HG03342 (cell line): ENCODE data around the gene SNX10.

Experiments used
- ATAC-seq: cut with Tn5 transposase; IDR thresholded peaks from one replicate; pipeline ENCODE4 v1.9.1; 2021; ENCODE audit warnings: mild to moderate bottlenecking, moderate library complexity; ENCODE audit not compliant: unreplicated experiment

The SNX10 gene

DNA sequence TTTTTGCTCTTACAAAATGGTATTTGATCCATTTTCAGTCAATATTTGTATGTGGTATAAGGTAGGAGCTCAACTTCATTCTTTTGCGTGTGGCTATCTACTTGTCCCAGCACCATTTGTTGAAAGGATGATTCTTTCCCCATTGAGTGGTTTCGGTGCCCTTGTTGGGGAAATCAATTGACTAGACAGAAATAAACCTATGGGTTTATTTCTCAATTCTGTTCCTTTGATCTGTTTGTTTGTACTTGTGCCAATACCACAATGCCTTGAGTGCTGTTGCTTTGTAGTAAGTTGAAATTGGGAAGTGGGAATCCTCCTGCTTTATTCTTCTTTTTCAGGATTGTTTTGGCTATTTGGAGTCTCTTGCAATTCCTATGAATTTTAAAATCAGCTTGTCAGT is 41.0 kb downstream of the SNX10 start:
- no peak for ATAC-seq

DNA sequence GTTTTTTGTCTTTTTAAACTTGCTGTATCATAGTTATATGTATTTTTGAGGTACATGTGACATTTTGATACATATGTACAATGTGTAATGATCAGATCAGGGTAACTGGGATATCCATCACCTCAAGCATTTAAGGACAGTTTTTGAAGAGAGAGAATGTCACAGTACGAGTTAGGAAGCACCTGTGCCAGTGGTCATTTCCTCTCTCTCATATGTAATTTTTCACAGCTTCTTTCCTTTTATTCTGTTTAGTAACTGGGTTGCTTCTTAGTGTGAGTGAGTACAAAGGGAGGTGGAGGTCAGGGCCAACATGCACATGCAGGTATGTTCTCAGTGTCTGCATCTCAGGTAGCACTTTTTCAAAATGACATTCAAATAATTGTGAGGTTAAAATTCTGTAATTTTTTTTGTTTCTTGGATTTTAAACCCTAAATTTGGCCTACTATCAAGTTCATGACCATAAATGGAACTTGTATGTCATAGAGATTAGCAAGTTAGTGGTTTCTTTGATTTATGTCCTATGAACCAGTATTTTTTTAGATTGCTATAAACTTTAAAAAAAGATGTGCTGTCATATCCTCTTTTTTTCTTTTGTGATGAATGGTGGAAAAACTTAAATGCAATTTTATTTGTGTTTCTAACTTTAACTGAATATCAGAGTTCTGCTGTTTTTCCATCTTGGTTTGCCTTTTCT is 42.7 kb downstream of the SNX10 start:
- ATAC-seq, result no peak

DNA sequence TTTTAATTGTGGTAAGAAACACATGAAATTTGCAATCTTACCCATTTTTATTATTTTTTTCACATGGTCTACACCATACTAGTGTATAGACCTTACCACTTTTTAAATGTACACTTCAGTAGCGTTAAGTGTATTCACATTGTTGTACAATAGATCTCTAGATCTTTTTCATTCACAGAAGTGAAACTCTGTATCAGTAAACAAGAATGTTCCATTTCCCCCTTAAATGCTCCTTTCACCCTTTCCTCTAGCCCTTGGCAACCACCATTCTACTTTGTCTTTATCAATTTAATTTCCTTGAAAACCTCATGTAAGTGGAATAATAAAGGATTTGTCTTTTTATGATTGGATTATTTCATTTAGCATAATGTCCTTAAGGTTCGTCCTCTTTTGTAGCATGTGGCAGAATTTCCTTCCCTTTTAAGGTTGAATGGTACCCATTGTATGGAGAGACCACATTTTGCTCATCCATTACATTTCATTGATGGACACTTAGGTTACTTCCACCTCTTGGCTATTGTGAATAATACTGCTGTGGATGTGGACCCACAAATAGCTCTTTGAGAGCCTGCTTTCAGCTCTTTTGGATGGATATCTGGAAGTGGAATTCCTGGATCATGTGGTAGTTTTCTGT is 45.7 kb downstream of the SNX10 start:
- no peak for ATAC-seq

DNA sequence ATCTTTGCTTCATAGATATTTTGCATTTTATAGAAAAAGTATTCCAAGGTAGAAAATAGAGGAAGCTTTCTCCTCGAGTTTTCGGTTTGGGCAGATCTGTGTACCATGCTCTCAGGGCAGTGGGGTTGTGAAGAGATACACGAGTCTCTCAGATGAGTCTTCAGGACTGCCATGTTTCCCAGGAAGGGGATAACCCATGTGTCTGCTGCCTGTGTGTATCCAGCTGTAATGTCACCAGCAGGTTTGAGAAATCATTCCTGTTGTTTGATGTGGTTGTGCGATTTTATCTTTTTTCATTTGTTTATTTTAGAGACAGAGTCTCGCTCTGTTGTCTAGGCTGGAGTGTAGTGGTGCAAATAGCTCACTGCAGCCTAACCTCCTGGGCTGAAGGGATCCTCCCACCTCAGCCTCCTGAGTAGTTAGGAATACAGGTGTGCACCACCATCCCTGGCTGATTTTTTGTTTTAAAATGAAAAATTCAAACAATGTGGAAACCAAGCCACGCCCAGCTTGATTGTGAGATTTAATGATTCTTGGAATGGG is 48.9 kb downstream of the SNX10 start:
- ATAC-seq, result no peak

DNA sequence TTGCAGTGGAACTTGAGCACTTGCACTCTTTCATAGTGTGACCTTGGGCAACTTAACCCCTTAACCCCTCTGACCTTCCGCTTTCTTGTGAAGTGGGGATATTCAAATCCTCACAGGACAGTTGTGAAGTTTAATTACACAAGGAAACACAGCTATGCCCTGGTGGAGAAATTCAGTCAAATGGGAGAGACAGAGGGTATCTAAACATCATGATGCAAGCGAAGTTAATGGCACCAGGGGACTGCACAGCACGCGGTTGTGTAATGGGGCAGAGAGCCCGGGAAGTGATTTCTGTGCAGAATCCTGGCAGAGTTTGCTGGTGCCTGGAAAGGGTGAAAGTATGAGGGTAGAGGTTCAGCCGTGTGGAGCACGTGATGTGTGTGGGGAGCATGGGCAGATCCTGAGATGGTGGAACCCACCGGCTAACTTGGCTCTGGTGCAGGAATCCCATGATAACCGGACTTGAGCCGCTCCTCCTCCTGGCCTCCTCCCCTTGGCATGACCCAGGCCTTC is 51.7 kb downstream of the SNX10 start:
- no peak for ATAC-seq

DNA sequence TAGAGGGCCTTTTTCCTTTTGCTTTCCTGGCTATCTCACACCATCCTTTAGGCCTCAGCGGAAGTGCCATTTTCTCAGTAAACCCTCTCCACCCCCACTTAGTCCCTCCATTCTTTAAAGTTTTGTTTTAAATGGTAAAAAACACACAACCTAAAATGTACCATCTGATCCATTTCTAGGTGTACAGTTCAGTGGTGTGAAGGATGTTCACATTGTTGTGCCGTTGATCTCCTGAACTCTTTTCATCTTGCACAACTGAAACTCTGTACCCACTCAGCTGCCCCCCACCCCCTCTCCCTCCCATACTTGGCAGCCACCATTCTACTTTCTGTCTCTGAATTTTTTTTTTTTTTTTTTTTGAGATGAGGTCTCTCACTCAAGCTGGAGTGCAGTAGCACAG is 52.2 kb downstream of the SNX10 start:
- no peak for ATAC-seq

DNA sequence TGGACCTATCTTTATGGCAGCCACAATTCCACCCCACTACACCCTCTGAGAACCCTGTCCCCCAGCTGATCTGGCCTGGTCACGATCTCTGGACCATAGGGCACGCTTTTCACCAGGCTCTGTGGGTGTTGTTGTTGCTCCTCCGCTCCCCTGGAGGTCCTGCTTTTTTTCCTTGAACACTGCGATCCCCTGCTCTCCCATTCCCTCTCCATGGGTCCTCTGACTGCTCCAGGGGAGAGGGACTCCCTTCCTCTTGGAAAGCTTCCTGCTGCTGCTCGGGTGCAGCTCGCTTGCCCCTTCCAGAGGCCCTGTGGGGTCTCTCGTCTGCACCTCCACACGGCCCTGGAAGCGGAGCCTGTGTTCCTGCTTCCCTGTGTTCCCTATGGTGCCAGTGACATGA is 53.5 kb downstream of the SNX10 start:
- no peak for ATAC-seq

DNA sequence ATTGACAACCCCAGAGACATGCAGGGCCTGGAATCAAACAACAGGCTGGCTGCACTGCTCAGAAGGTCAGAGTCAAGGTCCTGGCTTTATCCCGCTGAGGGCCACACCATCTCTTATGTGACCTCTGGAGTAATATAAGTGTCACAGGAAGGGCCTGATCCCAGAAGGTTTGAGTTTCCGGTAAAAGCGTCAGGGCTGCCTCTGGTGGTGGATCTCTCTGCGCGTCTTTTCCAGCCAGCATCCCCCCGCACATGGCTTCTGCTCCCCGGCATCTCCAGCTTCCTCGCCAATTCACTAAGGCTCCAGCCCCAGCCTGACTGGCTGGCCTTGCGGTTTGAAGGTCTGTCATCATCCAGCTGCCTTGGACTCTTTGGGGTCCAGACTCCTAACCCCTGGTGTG is 54.2 kb downstream of the SNX10 start:
- no peak for ATAC-seq

DNA sequence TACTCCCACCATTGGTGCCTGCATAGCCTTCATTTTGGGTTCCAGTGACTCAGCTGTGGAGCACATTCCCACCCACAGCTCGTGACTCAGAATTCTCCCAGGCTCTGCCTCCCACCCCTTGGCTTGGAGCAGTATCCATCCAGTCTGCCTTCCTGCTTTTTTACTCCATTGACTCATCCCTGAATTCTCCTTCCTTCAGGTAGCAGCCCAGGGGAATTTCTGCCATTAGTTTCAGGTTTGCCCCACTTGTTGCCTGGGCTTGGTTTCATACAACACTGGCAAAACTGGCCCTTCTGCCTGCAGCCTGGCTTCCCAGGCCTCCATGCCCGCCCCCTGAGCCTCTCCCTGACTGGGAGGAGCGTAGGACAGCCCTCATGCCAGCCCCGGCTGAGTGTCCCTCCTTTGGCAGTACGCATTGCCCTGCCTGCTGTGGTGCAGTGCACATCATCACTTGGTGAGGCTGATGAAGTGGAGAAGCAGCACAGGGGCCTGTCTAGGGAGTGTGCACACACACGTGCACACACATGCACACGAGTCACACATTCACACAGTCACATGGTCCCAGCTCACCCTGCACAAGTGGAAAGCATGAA is 55.0 kb downstream of the SNX10 start:
- ATAC-seq, result no peak

DNA sequence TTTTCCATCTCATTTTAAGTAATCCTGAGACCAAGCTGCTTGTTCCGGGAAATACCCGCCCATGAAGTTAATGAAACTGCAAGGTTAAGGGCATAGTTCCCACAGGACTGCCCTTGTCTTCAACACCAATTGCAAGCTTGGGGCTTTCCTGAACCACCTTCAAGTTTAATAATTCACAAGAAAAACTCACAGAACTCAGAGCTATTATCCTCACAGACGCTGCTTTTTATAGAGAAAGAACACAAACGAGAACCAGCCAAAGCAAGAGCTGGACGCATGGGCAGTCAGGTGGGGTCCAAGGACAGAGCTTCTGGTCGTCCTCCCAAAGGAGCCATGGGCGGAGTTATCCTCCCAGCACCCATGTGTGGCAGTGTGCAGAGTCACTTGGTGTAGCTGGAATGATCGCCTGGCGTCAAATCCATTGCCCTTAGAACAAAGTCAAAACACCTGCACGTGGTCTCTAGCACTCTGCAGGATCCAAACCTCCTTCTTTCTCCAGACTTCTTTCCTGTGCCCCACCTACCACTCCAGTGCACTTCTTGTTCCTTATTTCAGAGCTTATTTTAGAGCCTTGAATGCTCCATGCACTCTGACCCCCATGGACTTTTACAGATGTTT is 56.7 kb downstream of the SNX10 start:
- ATAC-seq, result peak; percentile 68

DNA sequence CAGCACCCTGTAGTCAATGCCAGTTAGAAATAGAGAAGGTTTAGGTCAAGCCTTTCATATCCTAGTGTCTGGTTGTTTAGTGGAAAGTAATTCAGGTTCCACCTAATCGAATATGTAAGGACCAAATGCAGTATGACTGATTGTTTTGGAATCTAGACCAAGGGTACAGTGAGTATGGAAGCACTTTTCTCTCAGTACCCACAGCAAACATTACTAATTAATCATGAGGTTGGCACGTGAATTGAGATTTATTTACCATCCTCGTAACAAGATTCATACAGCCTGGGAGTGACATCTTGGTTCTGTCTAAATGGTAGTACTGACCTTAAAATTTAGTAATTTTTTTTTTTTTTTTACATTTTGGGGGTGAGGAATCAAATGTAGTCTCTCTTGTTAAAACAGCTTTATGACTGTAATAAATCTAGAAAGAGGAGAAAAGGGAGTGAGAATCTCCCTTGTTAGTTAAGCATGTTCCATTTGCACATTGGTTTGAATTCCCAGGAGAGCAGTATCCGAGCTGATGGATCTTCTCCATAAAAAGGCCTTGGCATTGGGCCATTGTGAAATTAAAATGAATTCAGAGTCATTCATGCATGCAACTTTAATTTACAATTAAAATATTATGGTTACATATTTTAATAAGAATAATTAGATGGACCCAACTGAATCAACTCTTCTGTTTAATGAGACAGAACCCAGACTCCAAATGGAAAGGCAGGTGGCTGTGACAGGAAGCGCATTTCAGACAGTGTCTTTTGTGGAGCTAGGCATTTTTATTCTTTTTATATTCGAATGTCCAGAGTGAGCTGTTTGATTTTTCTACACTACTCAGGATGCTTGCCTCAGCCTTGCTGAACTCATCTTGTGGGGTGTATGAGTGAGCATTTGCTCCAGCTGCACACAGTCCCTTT is 57.6 kb downstream of the SNX10 start:
- no peak for ATAC-seq

DNA sequence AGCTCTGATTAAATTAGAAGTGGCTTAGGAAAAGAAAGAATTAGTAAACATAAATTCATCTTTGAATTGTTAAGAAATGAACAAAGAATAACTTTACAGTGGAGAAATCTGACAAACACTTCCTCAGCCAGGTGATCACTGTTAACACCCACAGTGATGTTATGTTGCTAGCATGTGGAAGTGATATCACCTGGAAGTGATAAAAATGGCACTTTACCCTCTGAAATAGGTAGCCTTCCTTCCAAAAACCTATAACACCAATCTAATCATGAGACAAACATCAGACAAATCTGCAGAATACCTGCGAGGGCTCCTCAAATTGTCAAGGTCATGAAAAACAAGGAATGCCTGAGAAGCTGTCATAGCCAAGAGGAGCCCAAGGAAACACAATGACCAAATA is 59.5 kb downstream of the SNX10 start:
- no peak for ATAC-seq

DNA sequence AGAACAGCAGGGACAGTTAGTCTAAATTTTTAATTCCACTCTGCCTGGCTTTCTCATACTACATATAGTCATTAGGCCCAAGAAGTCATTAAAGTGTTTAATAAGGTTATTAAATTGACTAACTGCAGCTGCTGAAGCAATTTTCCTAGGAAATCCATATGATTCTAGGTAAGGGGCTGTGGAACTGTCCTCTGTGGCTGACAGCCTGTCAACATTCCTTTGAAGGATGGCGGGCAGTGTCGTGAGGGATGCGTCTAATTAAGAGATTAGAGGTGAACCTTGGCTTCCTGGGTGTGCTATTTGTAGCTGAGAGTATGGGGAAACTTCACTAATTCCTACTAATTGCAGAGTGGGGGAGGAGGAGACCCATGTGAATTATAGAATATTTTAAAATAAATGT is 64.6 kb downstream of the SNX10 start:
- ATAC-seq, result no peak

DNA sequence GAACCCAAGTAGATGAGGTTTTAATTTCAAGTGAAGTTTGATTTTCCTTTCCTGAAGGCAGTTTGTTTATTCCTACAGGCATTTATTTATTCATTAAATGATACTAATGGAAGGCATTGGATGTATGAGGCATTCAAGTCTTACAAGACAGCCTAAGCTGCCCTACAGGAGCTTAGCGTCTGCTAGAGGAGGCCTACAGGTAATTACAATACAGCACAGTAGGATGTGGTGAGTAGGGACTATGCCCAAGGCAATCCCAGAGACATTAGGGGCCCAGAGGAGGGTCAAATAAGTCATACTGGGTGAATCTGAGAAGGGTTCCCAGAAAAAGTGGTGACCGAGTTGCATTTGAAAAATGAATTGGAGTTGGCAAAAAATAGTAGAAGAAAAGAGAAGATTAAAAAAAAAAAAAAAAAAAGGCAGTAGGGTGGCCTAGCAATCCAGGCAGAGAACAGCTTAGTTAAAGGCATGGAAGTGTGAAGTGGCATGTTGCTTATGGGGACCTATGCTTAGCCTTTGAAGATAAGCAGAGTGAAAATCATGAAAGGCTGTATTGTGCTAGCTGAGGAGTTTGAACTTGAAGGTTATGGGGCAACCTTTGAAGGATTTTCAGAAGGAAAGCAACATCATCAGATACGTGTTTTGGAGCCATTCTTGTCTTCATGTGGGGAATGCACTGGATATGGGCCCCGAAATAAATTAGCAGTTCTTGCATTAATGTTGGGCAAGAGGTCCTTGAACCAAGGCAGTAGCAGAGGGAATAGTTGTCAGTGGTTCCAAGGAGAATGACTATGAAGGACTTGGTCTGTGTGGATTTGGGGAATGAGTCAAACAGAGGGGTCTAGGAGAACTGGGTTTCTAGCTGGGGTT is 65.5 kb downstream of the SNX10 start:
- ATAC-seq, result no peak

DNA sequence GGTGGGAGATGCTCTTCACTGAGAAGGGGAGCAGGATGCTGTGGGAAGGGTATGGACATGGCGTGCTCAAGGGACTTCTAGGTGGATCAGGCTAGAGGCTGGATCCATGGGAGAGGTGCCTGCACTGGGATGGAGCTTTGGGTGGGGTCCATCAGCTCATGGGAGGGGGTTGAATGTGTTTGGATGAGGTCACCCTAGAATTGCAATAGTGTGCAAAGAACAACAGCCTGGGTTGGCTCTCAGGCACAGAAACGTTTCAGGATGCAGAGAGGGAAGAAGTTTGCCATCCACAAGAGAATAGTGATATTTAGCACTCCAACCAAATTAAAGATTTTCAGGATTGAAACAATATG is 66.1 kb downstream of the SNX10 start:
- no peak for ATAC-seq

DNA sequence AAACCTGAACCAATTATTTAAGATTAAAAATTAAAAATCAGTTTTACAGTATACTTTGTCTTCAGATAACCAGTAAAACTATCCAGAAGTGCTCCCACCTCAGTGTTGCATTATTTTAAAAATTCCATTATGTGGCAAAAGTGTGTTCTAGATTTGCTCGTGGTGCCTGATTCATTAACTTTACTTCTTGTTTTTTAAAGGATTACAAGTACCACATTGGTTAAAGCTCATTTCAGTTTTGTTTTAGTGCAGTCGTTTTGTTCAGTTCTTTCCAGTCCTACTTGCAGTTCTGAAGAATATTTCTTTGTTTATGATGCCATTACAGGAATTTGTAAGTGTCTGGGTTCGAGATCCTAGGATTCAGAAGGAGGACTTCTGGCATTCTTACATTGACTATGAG is 69.0 kb downstream of the SNX10 start:
- ATAC-seq, result no peak

DNA sequence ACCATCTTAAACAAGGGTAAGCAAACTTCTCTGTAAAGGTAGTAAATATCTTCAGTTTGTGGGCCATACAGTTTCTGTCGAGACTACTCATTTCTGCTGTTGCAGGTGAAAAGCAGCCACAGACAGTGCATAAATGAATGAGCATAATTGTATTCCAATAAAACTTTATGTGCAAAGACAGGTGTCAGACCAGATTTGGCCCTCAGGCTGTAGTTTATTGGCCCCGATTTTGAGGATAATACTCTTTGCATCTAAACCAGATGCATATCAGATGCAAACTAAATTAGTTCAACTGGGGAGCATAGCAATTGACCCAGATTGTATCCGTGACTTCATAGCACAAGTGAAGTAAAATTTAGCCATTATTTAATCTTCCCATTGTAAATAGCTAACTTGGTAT is 70.0 kb downstream of the SNX10 start:
- no peak for ATAC-seq

DNA sequence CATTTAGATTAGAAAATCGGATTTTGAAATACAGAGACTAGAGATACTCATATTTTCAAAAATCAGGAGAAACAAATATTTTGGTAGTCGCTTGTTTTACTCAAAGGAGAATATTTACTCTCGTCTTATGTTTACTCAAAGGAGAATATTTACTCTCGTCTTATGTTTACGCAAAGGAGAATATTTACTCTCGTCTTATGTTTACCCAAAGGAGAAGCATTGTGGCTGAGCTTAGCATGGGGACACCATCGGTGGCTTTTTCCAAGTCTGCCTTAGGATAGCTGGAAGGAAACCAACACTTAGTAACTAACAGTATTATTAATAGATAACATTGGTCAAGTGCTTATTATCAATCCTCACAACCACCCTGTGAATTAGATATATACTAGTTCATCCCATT is 71.8 kb downstream of the SNX10 start:
- ATAC-seq, result no peak

DNA sequence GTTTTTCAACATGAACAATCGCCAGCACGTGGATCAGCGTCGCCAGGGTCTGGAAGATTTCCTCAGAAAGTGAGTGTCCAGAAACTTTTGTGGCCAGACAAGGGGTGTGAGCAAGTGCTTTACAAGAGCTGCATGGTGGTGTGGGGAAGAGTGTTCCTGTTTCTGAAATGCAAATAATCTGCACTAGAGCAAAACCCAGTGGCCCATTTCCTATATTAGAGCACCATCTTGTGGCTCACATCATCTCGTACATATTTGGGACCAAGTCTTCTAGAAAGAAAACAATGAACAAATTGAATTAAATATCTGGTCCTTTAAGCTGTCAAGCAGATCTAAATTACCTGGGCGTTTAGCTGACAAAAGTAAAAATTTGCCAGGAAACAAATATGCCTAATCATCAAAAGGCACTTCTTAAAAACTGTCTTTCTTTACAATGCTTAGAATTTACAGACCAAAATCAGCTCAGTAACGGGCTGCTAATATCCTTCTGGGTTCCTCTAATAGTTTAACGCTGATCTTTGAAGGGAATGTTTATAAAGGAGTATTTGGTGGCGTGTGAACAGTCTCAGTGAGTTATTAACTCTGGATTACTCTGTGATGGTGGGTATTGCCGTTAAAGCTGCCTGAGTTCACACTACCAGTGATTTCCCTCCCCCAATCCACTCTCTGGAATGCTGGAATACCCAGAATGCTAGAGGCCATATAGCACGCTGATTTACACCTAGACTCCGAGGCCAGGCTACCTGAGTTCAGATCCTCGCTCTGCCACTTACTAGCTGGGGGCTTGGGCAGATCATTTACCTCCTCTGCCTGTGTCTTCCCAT is 73.6 kb downstream of the SNX10 start:
- ATAC-seq, result peak; percentile 87
